ENCODE data around the gene ANOS1.
"Not testable (repeated sequence)": the region's sequence is repeated elsewhere in the genome, so short reads cannot be mapped to it uniquely, and the experiment has no call there.

Gene ANOS1

DNA sequence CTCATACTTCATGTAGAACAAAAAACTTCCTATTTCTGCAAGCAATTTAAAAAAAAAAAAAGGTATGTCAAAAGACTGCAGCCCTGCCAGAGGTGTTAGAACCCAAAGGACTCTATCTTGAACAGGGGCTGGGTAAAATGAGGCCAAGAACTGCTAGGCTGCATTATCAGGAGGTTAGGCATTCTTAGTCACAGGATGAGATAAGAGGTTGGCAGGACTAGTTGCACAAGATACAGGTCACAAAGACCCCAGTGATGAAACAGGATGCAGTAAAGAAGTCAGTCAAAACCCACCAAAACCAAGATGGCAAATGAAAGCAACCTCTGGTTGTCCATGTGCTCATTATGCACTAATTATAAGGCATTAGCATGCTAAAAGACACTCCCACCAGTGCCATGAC lies 104.1 kb downstream of the ANOS1 start:
- DNase-seq (ENCODE audit: low spot score) = no peak

DNA sequence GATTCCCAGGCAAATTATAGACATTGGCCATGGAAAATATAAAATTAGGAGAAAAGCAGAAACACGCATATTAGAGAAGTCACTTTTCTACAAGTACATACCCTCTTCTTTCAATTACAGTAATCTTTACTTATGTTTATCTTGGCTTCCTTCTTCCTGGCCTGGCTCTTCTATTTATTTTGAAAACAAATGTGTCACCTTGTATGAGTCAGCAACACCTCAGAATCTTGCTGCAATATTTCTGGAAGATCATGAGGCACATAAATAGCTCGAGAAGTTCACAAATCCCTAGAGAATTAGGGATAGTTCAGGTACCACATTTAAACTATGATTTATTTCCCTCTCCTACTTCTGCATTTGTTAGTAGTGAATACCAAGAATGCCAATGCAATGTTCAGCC lies 124.6 kb downstream of the ANOS1 start:
- DNase-seq (ENCODE audit: low spot score) = no peak

DNA sequence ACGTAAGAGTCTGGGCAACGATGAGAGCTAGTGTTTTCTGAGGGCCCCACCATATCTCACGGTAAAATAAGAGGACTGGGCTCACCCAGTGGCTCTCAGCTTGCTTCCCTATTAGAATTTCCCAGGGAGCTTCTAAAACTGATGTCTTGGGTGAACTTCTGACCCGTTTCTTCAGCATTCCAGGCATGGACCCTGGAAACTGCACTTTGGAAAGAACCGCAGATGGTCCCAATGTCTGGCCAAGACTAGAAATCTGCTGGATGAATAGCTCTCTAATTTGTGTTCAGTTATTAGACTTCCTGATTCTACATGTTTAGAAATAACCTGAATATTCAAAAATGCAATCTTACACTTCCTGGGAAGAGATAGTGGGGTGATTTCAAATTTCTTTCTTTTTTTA lies 127.8 kb downstream of the ANOS1 start:
- no peak for DNase-seq (ENCODE audit: low spot score)

DNA sequence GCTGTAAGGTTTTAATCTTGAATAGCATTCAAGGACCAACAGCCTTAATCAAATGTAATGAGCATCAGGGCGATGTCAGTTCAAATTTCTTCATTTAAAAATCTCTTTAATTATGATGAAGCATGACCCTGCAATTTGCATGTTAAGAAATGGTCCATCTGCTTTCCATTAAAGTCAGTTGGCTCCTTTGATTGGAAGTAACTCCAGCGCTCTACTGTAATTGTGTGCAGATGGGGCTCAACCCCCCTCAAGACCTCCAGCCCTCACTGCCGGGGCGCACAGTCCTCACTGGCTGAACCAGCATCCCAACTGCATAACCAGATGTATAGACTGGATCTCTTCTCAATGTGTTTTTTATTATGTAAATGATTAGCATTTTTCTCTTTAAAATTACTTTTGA lies 140.4 kb downstream of the ANOS1 start:
- no peak for DNase-seq (ENCODE audit: low spot score)

DNA sequence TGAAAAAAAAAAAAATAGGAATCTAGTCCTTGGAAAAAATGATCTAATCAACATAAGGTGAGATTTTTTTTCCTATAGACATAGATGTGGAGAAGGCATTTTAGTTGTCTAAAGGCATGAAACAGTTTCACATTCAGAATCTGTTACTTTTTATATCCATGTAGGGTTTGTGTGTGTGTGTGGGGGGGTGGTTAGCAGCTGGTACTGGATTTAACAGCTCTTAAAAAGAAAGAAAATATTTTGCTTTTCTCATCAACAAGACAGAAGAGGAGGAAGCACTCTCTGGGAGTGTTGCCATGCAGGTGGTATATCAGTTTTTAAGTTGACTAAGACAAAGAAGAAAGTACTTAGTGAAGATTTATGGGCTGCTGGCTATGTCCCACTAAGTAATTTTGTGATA lies 145.0 kb downstream of the ANOS1 start:
- no peak for DNase-seq (ENCODE audit: low spot score)

GRCh38 chrX:8579602-8580001 lies 152.3 kb downstream of the ANOS1 start:
- DNase-seq (ENCODE audit: low spot score) = no peak

DNA sequence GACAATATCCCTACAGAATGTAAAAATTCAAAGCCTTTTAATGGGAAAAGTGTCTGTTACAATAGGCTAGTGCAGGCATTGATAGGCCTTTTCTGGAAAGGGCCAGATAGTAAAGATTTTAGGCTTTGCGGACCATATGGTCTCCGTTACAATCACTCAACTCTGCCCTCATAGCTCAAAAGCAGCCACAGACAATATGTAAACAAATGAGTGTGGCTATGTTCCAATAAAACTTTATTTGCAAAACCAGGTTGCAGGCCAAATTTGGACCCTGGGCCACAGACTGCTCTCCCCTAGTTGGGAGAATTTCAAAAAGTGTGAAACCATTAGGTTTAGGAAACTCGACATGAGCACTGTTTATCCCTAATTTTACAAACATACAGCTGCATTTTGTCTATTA lies 155.1 kb downstream of the ANOS1 start:
- DNase-seq (ENCODE audit: low spot score) = no peak

GRCh38 chrX:8565729-8566128 lies 166.2 kb downstream of the ANOS1 start:
- no peak for DNase-seq (ENCODE audit: low spot score)

GRCh38 chrX:8548446-8548845 lies 183.5 kb downstream of the ANOS1 start:
- DNase-seq (ENCODE audit: low spot score) = no peak

DNA sequence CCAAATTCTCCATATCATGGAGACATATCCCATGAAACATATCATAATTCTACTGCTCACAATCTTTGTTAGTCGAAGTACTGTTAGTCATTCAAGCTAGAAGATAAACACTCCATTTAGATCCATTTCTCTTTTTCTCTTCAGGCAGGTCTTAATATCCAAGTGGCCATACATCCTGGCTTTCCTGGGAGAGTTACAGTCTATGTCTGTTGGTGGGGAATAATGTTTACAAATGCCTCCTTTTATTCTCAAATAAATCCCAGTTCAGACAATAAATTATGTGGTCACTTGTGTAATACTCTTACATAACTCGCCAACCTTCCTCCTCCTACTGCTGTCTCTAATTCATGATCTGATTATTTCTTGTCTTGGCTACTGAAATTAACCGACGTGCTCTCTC lies 185.2 kb downstream of the ANOS1 start:
- DNase-seq (ENCODE audit: low spot score) = no peak

DNA sequence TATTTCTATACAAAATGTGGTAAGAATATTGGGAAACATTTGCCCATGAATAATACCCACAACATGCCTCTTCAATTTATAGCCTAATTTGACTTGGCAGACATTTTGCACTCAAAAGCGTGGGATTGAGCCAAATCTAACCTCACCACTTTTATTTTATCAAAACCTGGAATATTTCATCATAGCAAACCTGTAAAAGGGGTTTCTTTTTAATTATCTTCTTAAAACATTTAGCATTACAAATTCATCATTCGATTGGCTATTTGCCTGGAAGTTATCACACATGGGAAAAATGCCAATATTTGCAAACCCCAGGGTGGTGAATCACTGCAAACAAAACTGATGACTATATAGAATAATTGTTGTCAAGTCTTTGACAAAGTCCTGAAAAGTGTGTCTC lies 211.1 kb downstream of the ANOS1 start:
- DNase-seq (ENCODE audit: low spot score) = no peak

DNA sequence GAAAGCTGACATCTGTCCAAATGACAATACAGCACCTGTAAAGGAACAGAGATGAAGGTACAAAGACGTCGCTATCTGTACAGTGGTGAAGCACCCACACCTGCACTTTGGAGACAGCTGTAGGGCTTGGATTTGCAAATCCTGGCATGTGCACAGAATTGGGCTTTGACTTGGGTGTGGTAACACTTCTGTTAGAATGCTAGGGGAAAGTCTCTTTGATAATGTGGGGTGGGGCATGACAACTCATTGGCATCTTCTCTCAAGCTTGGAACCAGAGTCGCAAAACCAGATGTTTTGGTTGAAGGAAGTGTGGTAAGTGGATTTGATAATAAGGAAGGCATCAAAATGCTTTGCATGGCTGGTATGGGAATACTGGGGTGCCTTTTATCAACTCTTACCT lies 211.8 kb downstream of the ANOS1 start:
- no peak for DNase-seq (ENCODE audit: low spot score)

- no peak for DNase-seq (ENCODE audit: low spot score)
Measured at GRCh38 chrX:8504451-8504850, 227.5 kb downstream of the ANOS1 start.

DNA sequence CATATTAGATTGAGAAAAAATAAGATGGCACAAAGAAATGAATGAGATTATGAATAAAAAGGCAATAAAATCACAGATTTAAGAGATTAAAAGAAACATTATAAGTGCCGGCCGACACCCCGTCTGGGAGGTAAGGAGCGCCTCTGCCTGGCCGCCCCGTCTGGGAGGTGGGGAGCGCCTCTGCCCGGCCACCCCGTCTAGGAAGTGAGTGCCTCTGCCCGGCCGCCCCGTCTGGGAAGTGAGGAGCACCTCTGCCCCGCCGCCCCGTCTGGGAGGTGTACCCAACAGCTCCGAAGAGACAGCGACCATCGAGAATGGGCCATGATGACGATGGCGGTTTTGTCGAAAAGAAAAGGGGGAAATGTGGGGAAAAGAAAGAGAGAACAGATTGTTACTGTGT lies 229.8 kb downstream of the ANOS1 start:
- DNase-seq (ENCODE audit: low spot score) = not testable (repeated sequence)

DNA sequence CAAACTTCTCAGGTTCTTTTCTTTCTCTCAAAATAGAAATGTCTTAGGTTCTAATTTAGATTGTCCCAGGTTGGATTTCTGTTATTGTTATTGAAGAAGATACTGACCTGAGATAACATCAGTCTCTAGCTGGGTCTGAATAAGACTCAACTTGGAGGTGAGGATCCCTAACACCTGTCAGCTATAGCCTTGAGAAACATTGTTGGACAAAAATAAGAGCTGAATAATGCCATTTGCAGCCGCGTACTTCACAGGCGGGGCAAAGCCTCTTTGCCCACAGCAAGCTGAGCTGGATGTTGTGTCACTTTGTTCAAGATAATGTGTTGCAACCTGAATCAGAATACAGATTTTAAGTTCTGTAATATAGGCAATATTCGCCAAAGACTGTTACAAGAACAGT lies 231.7 kb downstream of the ANOS1 start:
- DNase-seq (ENCODE audit: low spot score) = no peak

- not testable (repeated sequence) for DNase-seq (ENCODE audit: low spot score)
Measured at GRCh38 chrX:8495036-8495435, 236.9 kb downstream of the ANOS1 start.

GRCh38 chrX:8484360-8484949 lies 247.5 kb downstream of the ANOS1 start:
- no peak for DNase-seq (ENCODE audit: low spot score)

Data from COLO829 (cell line).